Ovary (tissue), 3 donors: ENCODE measurements around the gene VILL.
"Not testable (repeated sequence)": the region's sequence is repeated elsewhere in the genome, so short reads cannot be mapped to it uniquely, and the experiment has no call there.

ENCODE experiments used
- POLR2A ChIP-seq: fragments of 450-650 bp; IDR thresholded peaks from one replicate; pipeline ENCODE4 v1.6.1; 2017; ENCODE audit warnings: antibody characterized with exemption, mild to moderate bottlenecking, moderate library complexity
- TF ChIP-seq, protein P1 (sequence below), 3 donors: fragments of 450-650 bp in 2 of 3; fragments of 200-600 bp in 1 of 3; IDR thresholded peaks; one replicate each; pipeline versions ENCODE4 v1.5.1 to v1.8.0; 2016 to 2022; ENCODE audit warnings: antibody characterized with exemption in 3 of 3, mild to moderate bottlenecking in 1 of 3
- donor health status: DM: no; HTN: no; CAD: no.

DNA sequence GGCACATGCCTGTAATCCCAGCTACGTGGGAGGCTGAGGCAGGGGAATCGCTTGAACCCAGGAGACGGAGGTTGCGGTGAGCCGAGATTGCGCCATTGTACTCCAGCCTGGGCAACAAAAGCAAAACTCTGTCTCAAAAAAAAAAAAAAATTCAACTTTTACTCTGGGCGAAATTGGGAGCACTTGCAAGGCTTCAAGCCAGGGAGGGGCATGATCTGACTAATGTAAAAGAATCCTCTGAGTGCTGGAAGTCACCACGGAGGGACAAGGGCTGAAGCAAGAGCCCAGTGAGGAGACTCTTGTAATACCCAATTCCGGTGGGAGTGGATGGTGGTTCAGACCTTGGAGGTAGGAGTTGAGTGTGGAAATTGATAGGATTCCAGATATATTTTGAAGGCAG is 43.7 kb downstream of the VILL start:
- TF ChIP-seq, protein P1, sequence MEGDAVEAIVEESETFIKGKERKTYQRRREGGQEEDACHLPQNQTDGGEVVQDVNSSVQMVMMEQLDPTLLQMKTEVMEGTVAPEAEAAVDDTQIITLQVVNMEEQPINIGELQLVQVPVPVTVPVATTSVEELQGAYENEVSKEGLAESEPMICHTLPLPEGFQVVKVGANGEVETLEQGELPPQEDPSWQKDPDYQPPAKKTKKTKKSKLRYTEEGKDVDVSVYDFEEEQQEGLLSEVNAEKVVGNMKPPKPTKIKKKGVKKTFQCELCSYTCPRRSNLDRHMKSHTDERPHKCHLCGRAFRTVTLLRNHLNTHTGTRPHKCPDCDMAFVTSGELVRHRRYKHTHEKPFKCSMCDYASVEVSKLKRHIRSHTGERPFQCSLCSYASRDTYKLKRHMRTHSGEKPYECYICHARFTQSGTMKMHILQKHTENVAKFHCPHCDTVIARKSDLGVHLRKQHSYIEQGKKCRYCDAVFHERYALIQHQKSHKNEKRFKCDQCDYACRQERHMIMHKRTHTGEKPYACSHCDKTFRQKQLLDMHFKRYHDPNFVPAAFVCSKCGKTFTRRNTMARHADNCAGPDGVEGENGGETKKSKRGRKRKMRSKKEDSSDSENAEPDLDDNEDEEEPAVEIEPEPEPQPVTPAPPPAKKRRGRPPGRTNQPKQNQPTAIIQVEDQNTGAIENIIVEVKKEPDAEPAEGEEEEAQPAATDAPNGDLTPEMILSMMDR (IDR thresholded peaks at IDR 0.05), result not testable (repeated sequence)
- TF ChIP-seq POLR2A, result not testable (repeated sequence)
